ENCODE results near the gene ARFGAP2. TPM values are rescaled to one million over a fixed set of nuclear protein-coding genes. Genes with fewer than 3 reads are reported as not detected.

ARFGAP2 gene
- polyA plus RNA-seq, 2 donors = 47.7 to 49.6 TPM

GRCh38 chr11:47163193-47163592, 13.5 kb downstream of the ARFGAP2 start:
- H3K9me3 ChIP-seq (ENCODE audit: control insufficient read depth in 2 of 2, insufficient read depth in 1 of 2, low read depth in 1 of 2, low read length in 1 of 2) = no peaks in the 10 kb centered on the region
- H3K36me3 ChIP-seq (ENCODE audit: control insufficient read depth in 2 of 2, insufficient read depth in 2 of 2, low read length in 1 of 2) = peaks cover 28 to 50% of the 10 kb centered on the region in 2 donors
- H3K27ac ChIP-seq (ENCODE audit: low read depth in 2 of 2, low read length in 1 of 2) = no peak overlapping the region
- H3K27me3 ChIP-seq (ENCODE audit: control insufficient read depth in 1 of 2, insufficient read depth in 2 of 2, low read length in 2 of 2) = no peaks in the 10 kb centered on the region
- 43 to 55% methylated on average over 3 of the region's 3 CpGs for WGBS, 2 donors
- no peak overlapping the region for H3K4me3 ChIP-seq (ENCODE audit: low read depth in 1 of 2, low read length in 2 of 2)
- no peaks in the 10 kb centered on the region for H3K4me1 ChIP-seq (ENCODE audit: control insufficient read depth in 2 of 2, insufficient read depth in 2 of 2, low read length in 1 of 2)

GRCh38 chr11:47162426-47162825, 14.3 kb downstream of the ARFGAP2 start:
- Histone ChIP-seq H3K36me3 (ENCODE audit: control insufficient read depth in 2 of 2, insufficient read depth in 2 of 2, low read length in 1 of 2) (peaks cover 24 to 43% of the 10 kb centered on the region in 2 donors), H3K9me3 (ENCODE audit: control insufficient read depth in 2 of 2, insufficient read depth in 1 of 2, low read depth in 1 of 2, low read length in 1 of 2) (no peaks in the 10 kb centered on the region), H3K27ac (ENCODE audit: low read depth in 2 of 2, low read length in 1 of 2) (peak overlapping the region in 1 of 2 donors; percentile 18), H3K27me3 (ENCODE audit: control insufficient read depth in 1 of 2, insufficient read depth in 2 of 2, low read length in 2 of 2) (no peaks in the 10 kb centered on the region), H3K4me1 (ENCODE audit: control insufficient read depth in 2 of 2, insufficient read depth in 2 of 2, low read length in 1 of 2) (peaks cover 2 to 4% of the 10 kb centered on the region in 2 donors), H3K4me3 (ENCODE audit: low read depth in 1 of 2, low read length in 2 of 2) (no peak overlapping the region)
- 47 to 60% methylated on average over 5 of the region's 5 CpGs for WGBS, 2 donors

DNA sequence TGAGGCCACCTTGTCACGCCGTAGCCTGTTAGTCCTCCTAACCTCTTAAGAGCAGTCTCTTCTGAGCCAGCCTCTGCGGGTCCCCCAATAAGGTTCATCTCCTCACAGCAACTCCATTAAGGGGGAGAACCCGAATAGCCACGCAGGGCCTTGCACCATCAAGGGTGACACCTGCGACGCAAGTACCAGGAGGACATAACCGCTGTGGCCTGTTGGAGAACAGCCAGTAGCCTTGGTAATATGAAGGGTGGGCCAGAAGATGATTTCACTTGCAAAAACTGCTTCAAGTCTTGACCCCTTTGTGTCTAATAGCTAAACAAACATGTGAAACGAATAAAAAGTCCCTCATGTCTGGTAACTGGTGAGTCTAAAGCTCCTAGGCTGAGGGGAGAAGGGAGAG, 14.8 kb downstream of the ARFGAP2 start:
- Histone ChIP-seq H3K4me1 (ENCODE audit: control insufficient read depth in 2 of 2, insufficient read depth in 2 of 2, low read length in 1 of 2) (peaks cover 4 to 6% of the 10 kb centered on the region in 2 donors), H3K27ac (ENCODE audit: low read depth in 2 of 2, low read length in 1 of 2) (no peak overlapping the region), H3K4me3 (ENCODE audit: low read depth in 1 of 2, low read length in 2 of 2) (no peak overlapping the region), H3K27me3 (ENCODE audit: control insufficient read depth in 1 of 2, insufficient read depth in 2 of 2, low read length in 2 of 2) (no peaks in the 10 kb centered on the region), H3K9me3 (ENCODE audit: control insufficient read depth in 2 of 2, insufficient read depth in 1 of 2, low read depth in 1 of 2, low read length in 1 of 2) (no peaks in the 10 kb centered on the region), H3K36me3 (ENCODE audit: control insufficient read depth in 2 of 2, insufficient read depth in 2 of 2, low read length in 1 of 2) (peaks cover 23 to 39% of the 10 kb centered on the region in 2 donors)
- 57 to 61% methylated on average over 9 of the region's 9 CpGs for WGBS, 2 donors

- Histone ChIP-seq H3K36me3 (ENCODE audit: control insufficient read depth in 2 of 2, insufficient read depth in 2 of 2, low read length in 1 of 2) (peaks cover 17 to 34% of the 10 kb centered on the region in 2 donors), H3K27ac (ENCODE audit: low read depth in 2 of 2, low read length in 1 of 2) (no peak overlapping the region), H3K4me3 (ENCODE audit: low read depth in 1 of 2, low read length in 2 of 2) (no peak overlapping the region), H3K27me3 (ENCODE audit: control insufficient read depth in 1 of 2, insufficient read depth in 2 of 2, low read length in 2 of 2) (no peaks in the 10 kb centered on the region), H3K9me3 (ENCODE audit: control insufficient read depth in 2 of 2, insufficient read depth in 1 of 2, low read depth in 1 of 2, low read length in 1 of 2) (no peaks in the 10 kb centered on the region), H3K4me1 (ENCODE audit: control insufficient read depth in 2 of 2, insufficient read depth in 2 of 2, low read length in 1 of 2) (peaks cover 4 to 6% of the 10 kb centered on the region in 2 donors)
- WGBS, 2 donors = 47 to 53% methylated on average over 14 of the region's 14 CpGs
These were observed 15.4 kb downstream of the ARFGAP2 start for GRCh38 chr11:47161134-47161854.

DNA sequence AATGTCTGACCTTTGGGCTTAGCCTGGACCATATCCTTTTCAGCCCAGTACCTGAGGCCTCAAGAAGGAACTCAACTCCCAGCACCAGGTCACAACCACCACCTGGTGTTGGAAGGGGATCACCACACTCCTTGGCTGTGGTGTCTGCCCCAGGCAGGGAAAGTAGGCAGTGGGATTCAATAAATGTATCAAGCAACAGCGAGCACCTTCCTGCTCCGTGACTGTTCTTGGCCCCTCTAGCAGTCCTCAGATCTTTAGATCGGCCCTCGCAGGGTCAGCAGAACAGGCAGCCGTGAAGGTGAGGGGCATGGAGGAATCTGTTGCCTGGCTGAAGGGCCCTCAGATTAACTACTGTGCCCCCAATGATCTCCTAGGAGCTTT, 15.9 kb downstream of the ARFGAP2 start:
- H3K4me3 ChIP-seq (ENCODE audit: low read depth in 1 of 2, low read length in 2 of 2) = no peak overlapping the region
- H3K9me3 ChIP-seq (ENCODE audit: control insufficient read depth in 2 of 2, insufficient read depth in 1 of 2, low read depth in 1 of 2, low read length in 1 of 2) = no peaks in the 10 kb centered on the region
- WGBS, 2 donors = 83 to 88% methylated on average over 5 of the region's 5 CpGs
- peaks cover 14 to 28% of the 10 kb centered on the region in 2 donors for H3K36me3 ChIP-seq (ENCODE audit: control insufficient read depth in 2 of 2, insufficient read depth in 2 of 2, low read length in 1 of 2)
- H3K4me1 ChIP-seq (ENCODE audit: control insufficient read depth in 2 of 2, insufficient read depth in 2 of 2, low read length in 1 of 2) = peaks cover 8 to 9% of the 10 kb centered on the region in 2 donors
- no peaks in the 10 kb centered on the region for H3K27me3 ChIP-seq (ENCODE audit: control insufficient read depth in 1 of 2, insufficient read depth in 2 of 2, low read length in 2 of 2)
- H3K27ac ChIP-seq (ENCODE audit: low read depth in 2 of 2, low read length in 1 of 2) = no peak overlapping the region

- H3K4me3 ChIP-seq (ENCODE audit: low read depth in 1 of 2, low read length in 2 of 2) = no peak overlapping the region
- 55 to 61% methylated on average over 5 of the region's 5 CpGs for WGBS, 2 donors
- no peaks in the 10 kb centered on the region for H3K9me3 ChIP-seq (ENCODE audit: control insufficient read depth in 2 of 2, insufficient read depth in 1 of 2, low read depth in 1 of 2, low read length in 1 of 2)
- H3K27ac ChIP-seq (ENCODE audit: low read depth in 2 of 2, low read length in 1 of 2) = peak overlapping the region in 1 of 2 donors; percentile 59
- no peaks in the 10 kb centered on the region for H3K27me3 ChIP-seq (ENCODE audit: control insufficient read depth in 1 of 2, insufficient read depth in 2 of 2, low read length in 2 of 2)
- H3K4me1 ChIP-seq (ENCODE audit: control insufficient read depth in 2 of 2, insufficient read depth in 2 of 2, low read length in 1 of 2) = peaks cover 8 to 9% of the 10 kb centered on the region in 2 donors
- peaks cover 7% of the 10 kb centered on the region in 2 donors for H3K36me3 ChIP-seq (ENCODE audit: control insufficient read depth in 2 of 2, insufficient read depth in 2 of 2, low read length in 1 of 2)
These were observed 18.4 kb downstream of the ARFGAP2 start for GRCh38 chr11:47158242-47158641.

DNA sequence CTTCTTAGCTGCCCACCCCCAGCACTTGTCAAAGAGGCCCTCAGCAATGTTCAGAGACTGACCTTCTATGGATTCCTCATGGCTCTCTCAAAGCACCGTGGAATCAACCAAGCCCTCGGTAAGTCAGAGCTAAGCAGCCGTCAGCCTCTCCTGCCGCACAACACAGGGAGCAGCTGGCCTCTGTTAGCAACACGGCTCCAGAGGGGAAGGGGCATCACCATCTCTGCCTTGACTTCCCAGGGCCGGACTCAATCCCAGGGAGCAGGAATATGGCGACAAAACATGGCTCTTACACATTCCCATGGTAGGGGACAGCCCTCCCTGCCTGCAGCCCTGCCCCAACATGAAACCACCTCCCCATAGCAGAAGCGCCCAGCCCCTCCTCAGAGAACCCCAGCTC, 18.9 kb downstream of the ARFGAP2 start:
- Histone ChIP-seq H3K9me3 (ENCODE audit: control insufficient read depth in 2 of 2, insufficient read depth in 1 of 2, low read depth in 1 of 2, low read length in 1 of 2) (no peaks in the 10 kb centered on the region), H3K27ac (ENCODE audit: low read depth in 2 of 2, low read length in 1 of 2) (peak overlapping the region in 1 of 2 donors; percentile 56), H3K27me3 (ENCODE audit: control insufficient read depth in 1 of 2, insufficient read depth in 2 of 2, low read length in 2 of 2) (no peaks in the 10 kb centered on the region), H3K36me3 (ENCODE audit: control insufficient read depth in 2 of 2, insufficient read depth in 2 of 2, low read length in 1 of 2) (peaks cover 5 to 7% of the 10 kb centered on the region in 2 donors), H3K4me3 (ENCODE audit: low read depth in 1 of 2, low read length in 2 of 2) (no peak overlapping the region), H3K4me1 (ENCODE audit: control insufficient read depth in 2 of 2, insufficient read depth in 2 of 2, low read length in 1 of 2) (peaks cover 8 to 9% of the 10 kb centered on the region in 2 donors)
- WGBS, 2 donors = 58 to 68% methylated on average over 8 of the region's 8 CpGs

DNA sequence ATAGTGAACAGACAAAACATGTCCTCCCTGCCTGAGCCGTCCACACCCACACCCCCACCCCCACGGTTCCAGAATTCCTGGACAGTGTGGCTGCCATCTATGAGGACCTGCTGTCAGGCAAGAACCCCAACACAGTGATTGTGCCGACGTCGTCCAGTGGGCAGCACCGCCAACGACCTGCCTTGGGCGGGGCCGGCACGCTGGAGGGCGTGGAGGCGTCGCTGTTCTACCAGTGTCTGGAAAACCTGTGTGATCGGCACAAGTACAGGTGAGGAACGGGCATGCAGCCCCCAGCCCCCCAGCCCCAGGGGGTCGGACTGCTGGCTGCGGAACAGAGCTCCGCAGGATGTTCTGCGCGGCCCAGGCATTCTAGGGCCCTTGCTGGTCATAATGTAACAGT, 19.7 kb downstream of the ARFGAP2 start:
- Histone ChIP-seq H3K9me3 (ENCODE audit: control insufficient read depth in 2 of 2, insufficient read depth in 1 of 2, low read depth in 1 of 2, low read length in 1 of 2) (no peaks in the 10 kb centered on the region), H3K36me3 (ENCODE audit: control insufficient read depth in 2 of 2, insufficient read depth in 2 of 2, low read length in 1 of 2) (peaks cover 0 to 2% of the 10 kb centered on the region in 2 donors), H3K27me3 (ENCODE audit: control insufficient read depth in 1 of 2, insufficient read depth in 2 of 2, low read length in 2 of 2) (no peaks in the 10 kb centered on the region), H3K4me1 (ENCODE audit: control insufficient read depth in 2 of 2, insufficient read depth in 2 of 2, low read length in 1 of 2) (peaks cover 8 to 9% of the 10 kb centered on the region in 2 donors), H3K27ac (ENCODE audit: low read depth in 2 of 2, low read length in 1 of 2) (peak overlapping the region in 1 of 2 donors; percentile 69), H3K4me3 (ENCODE audit: low read depth in 1 of 2, low read length in 2 of 2) (no peak overlapping the region)
- WGBS, 2 donors = 71 to 87% methylated on average over 20 of the region's 20 CpGs

- Histone ChIP-seq H3K4me3 (ENCODE audit: low read depth in 1 of 2, low read length in 2 of 2) (no peak overlapping the region), H3K9me3 (ENCODE audit: control insufficient read depth in 2 of 2, insufficient read depth in 1 of 2, low read depth in 1 of 2, low read length in 1 of 2) (no peaks in the 10 kb centered on the region), H3K27ac (ENCODE audit: low read depth in 2 of 2, low read length in 1 of 2) (peak overlapping the region in 1 of 2 donors; percentile 66), H3K27me3 (ENCODE audit: control insufficient read depth in 1 of 2, insufficient read depth in 2 of 2, low read length in 2 of 2) (no peaks in the 10 kb centered on the region), H3K36me3 (ENCODE audit: control insufficient read depth in 2 of 2, insufficient read depth in 2 of 2, low read length in 1 of 2) (peaks cover 0 to 2% of the 10 kb centered on the region in 2 donors), H3K4me1 (ENCODE audit: control insufficient read depth in 2 of 2, insufficient read depth in 2 of 2, low read length in 1 of 2) (peaks cover 8 to 9% of the 10 kb centered on the region in 2 donors)
- 68 to 78% methylated on average over 6 of the region's 6 CpGs for WGBS, 2 donors
These were observed 20.3 kb downstream of the ARFGAP2 start for GRCh38 chr11:47156333-47156732.

DNA sequence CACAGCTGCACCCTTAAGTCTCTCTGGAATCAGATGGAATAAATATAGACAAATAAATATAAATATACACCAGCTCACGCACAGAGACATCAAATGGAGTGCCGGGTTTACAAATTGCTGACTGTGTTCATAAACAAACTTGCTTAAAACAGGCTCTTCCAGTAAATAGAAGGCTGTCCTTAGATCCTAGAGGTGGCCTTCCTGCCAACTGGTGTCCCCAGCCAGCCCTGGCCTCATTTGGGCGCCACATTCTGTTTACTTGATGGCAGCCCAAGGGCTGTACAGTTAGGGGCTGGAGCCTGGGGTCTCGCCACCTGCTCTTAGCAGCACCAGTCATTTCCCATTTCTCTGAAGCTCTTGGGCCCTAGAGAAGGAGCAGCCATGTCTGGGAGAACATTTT, 20.8 kb downstream of the ARFGAP2 start:
- Histone ChIP-seq H3K4me1 (ENCODE audit: control insufficient read depth in 2 of 2, insufficient read depth in 2 of 2, low read length in 1 of 2) (peaks cover 8 to 9% of the 10 kb centered on the region in 2 donors), H3K27ac (ENCODE audit: low read depth in 2 of 2, low read length in 1 of 2) (peak overlapping the region in 1 of 2 donors; percentile 66)

More for the DNA sequence above, 20.8 kb downstream of the ARFGAP2 start:
- Histone ChIP-seq H3K27me3 (ENCODE audit: control insufficient read depth in 1 of 2, insufficient read depth in 2 of 2, low read length in 2 of 2) (no peaks in the 10 kb centered on the region), H3K4me3 (ENCODE audit: low read depth in 1 of 2, low read length in 2 of 2) (no peak overlapping the region), H3K36me3 (ENCODE audit: control insufficient read depth in 2 of 2, insufficient read depth in 2 of 2, low read length in 1 of 2) (peaks cover 0 to 2% of the 10 kb centered on the region in 2 donors), H3K9me3 (ENCODE audit: control insufficient read depth in 2 of 2, insufficient read depth in 1 of 2, low read depth in 1 of 2, low read length in 1 of 2) (no peaks in the 10 kb centered on the region)
- WGBS, 2 donors = 78 to 79% methylated on average over 4 of the region's 4 CpGs
